Skeletal muscle satellite cell (primary cell): Measurements from ENCODE around the gene TMEM132E.

Experiments used
- H3K27me3 ChIP-seq: 2 replicates; pipeline ENCODE4 v1.7.0; 2013; ENCODE audit warnings: low read length; ENCODE audit not compliant: control insufficient read depth, insufficient read depth
- H3K36me3 ChIP-seq: 2 replicates; pipeline ENCODE4 v1.7.0; 2013; ENCODE audit warnings: mild to moderate bottlenecking, control low read depth, low read length; ENCODE audit not compliant: insufficient read depth
- H3K4me1 ChIP-seq: 2 replicates; pipeline ENCODE4 v1.7.0; 2013; ENCODE audit warnings: low read length; ENCODE audit not compliant: control insufficient read depth, insufficient read depth
- H3K4me2 ChIP-seq: 2 replicates; pipeline ENCODE4 v1.7.0; 2013; ENCODE audit warnings: mild to moderate bottlenecking, low read length
- H3K4me3 ChIP-seq: 2 replicates; pipeline ENCODE4 v1.7.0; 2013; ENCODE audit warnings: low read length
- H3K9ac ChIP-seq: 2 replicates; pipeline ENCODE4 v1.7.0; 2013; ENCODE audit warnings: mild to moderate bottlenecking, low read depth, low read length, moderate library complexity
- H3K9me3 ChIP-seq: replicated peaks from 2 replicates; pipeline ENCODE4 v1.7.0; 2013; ENCODE audit warnings: mild to moderate bottlenecking, control low read depth, low read length

TMEM132E gene

DNA sequence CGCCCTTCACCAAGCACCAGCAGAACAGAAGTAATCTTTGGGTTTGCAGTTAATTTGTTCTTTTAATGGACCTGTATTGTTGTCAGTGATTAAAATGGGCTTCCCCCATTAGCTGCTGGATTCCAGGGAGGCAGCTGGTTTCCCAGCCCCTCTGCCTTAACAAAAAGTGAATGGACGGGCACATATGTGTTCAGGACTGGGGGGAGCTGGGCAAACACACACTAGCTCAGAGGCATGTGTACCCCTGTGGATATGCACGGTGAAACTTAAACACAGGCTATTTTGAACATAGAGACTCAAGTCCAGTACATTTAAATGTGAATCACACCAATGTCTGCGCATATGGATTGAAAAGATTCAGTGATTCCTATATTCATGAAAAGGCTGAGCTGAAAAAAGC is 25.5 kb upstream of the TMEM132E start:
- no peaks in the 10 kb centered on the region for H3K27me3 ChIP-seq
- H3K4me2 ChIP-seq = no peak overlapping the region
- no peaks in the 10 kb centered on the region for H3K4me1 ChIP-seq
- no peaks in the 10 kb centered on the region for H3K36me3 ChIP-seq
- no peak overlapping the region for H3K4me3 ChIP-seq
- H3K9me3 ChIP-seq = no peaks in the 10 kb centered on the region
- no peak overlapping the region for H3K9ac ChIP-seq

DNA sequence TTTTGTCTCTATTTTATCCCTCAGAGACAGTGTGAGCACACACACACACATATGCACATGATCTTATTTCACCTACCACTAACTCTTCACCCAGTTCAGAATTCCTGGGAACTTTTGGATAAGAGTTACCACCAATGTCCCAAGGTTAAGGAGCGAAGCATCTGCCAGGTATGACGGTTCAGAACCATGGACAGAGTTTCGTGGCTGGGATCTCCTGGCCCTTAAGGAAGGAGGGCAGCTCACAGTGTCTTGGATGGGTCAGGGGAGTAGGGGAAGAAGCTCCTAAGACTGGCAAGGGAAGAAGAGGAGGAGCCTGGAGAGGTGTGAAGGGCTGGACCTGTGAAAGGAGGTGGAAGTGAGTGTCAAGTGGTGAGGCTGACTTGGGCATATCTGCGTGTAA is 23.0 kb upstream of the TMEM132E start:
- Histone ChIP-seq H3K27me3 (no peaks in the 10 kb centered on the region), H3K36me3 (no peaks in the 10 kb centered on the region), H3K4me3 (no peak overlapping the region), H3K9ac (no peak overlapping the region), H3K4me1 (no peaks in the 10 kb centered on the region), H3K9me3 (no peaks in the 10 kb centered on the region), H3K4me2 (no peak overlapping the region)

DNA sequence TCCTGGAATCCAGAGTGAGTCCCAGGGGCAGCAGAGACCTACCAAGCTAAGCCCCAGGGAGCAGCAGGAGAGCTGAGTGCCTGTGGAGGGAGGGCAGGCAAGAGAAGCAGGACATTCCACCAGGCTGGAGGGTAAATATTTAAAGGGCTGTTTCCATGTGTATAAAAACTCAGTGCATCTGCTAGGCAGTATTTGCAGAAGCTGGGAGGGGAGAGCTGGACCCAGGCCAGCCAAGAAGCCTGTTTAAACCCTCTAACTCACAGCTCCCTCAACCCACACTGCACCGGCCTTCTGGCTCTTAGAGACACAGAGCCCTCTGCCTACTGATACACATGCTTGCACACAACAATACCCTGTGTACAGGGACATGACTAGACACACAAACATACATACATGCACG is 22.5 kb upstream of the TMEM132E start:
- no peaks in the 10 kb centered on the region for H3K9me3 ChIP-seq
- H3K27me3 ChIP-seq = no peaks in the 10 kb centered on the region
- H3K9ac ChIP-seq = no peak overlapping the region
- H3K36me3 ChIP-seq = no peaks in the 10 kb centered on the region
- no peak overlapping the region for H3K4me2 ChIP-seq
- no peaks in the 10 kb centered on the region for H3K4me1 ChIP-seq
- H3K4me3 ChIP-seq = no peak overlapping the region

GRCh38 chr17:34561328-34561727 is 18.1 kb upstream of the TMEM132E start:
- Histone ChIP-seq H3K36me3 (no peaks in the 10 kb centered on the region), H3K4me1 (no peaks in the 10 kb centered on the region), H3K9ac (no peak overlapping the region), H3K4me2 (no peak overlapping the region), H3K27me3 (no peaks in the 10 kb centered on the region), H3K9me3 (no peaks in the 10 kb centered on the region), H3K4me3 (no peak overlapping the region)

DNA sequence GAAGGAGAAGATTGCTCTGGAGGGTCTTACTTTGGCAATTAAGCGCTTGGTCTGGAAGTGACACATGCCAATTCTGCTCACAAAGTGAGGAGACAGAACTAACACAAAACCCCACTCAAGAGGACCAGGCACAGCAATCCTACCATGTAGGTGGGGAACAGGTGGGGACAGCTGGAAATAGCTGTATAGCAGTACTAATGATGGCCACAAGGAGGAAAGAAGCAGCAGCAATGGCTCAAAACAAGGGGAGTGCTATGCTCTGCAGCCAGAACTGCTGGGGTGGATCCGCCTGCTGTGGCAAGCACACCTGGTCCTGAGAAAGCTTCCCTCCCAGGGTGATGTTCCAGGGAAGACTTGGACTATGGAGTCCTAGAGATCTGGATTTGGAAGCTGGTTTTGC is 17.0 kb upstream of the TMEM132E start:
- Histone ChIP-seq H3K36me3 (no peaks in the 10 kb centered on the region), H3K4me2 (no peak overlapping the region), H3K4me3 (no peak overlapping the region), H3K9me3 (no peaks in the 10 kb centered on the region), H3K4me1 (no peaks in the 10 kb centered on the region), H3K9ac (no peak overlapping the region), H3K27me3 (no peaks in the 10 kb centered on the region)

DNA sequence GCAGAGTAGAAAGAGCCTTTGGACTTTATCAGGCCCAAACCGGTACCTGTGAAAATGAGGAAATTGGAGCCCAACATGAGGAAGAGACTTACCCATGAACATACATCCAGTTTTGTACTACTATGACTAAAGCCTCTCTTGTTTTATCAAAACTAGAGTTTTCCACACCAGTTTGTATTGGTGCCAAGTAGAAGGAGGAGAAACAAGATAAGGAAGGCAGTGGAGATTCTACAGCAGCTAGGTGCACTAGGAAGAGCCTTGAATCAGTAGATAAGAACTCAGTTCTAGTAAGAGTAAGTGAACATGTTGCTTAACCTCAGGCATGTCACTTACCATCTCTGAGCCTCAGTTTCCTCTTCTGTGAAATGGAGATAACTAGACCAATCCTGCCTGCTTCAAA is 13.7 kb upstream of the TMEM132E start:
- Histone ChIP-seq H3K4me2 (no peak overlapping the region), H3K36me3 (no peaks in the 10 kb centered on the region), H3K9ac (no peak overlapping the region), H3K27me3 (no peaks in the 10 kb centered on the region), H3K4me3 (no peak overlapping the region), H3K4me1 (no peaks in the 10 kb centered on the region), H3K9me3 (no peaks in the 10 kb centered on the region)

DNA sequence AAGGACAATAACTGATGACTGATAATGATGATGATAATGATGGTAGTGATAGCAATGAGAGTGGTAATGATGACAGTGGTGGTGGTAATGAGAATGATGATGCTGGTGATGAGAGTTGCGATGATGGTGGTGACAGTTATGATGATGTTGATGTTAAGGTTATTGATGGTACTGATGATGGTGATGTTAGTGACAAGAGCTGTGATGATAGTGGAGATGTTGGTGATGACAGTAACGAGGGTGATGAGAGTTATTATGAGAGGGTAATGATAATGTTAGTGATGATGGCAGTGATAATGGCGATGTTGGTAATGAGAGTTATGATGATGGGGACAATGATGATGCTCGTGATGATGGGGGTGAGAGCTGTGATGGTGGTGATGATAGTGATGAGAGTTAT is 13.2 kb upstream of the TMEM132E start:
- H3K9me3 ChIP-seq = no peaks in the 10 kb centered on the region
- H3K4me3 ChIP-seq = no peak overlapping the region
- no peak overlapping the region for H3K9ac ChIP-seq
- no peaks in the 10 kb centered on the region for H3K27me3 ChIP-seq
- H3K4me2 ChIP-seq = no peak overlapping the region
- H3K4me1 ChIP-seq = no peaks in the 10 kb centered on the region
- H3K36me3 ChIP-seq = no peaks in the 10 kb centered on the region

DNA sequence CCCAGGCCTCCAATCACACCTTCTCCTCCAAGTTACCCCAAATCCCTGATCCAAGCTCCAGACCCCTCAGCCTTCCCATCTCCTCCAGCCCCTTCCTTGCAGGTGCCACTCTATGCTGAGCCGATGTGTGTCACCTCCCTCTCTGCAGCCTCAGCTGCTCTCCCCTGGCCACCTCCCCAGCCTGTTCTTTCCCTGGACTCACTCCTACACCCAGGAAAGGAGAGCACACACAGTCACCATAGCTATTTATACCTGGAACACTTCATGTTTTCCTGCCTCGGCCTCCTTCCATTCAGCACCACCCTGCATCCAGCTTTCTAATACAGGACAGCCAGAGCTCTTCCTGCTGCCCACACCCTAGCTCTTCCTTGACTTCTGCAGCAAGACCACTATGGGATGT is 12.5 kb upstream of the TMEM132E start:
- Histone ChIP-seq H3K4me3 (no peak overlapping the region), H3K36me3 (no peaks in the 10 kb centered on the region), H3K9ac (no peak overlapping the region), H3K4me2 (no peak overlapping the region), H3K4me1 (no peaks in the 10 kb centered on the region), H3K9me3 (no peaks in the 10 kb centered on the region), H3K27me3 (no peaks in the 10 kb centered on the region)

GRCh38 chr17:34567691-34568465 is 11.5 kb upstream of the TMEM132E start:
- Histone ChIP-seq H3K9ac (no peak overlapping the region), H3K4me3 (no peak overlapping the region), H3K27me3 (no peaks in the 10 kb centered on the region), H3K36me3 (no peaks in the 10 kb centered on the region), H3K9me3 (no peaks in the 10 kb centered on the region), H3K4me1 (no peaks in the 10 kb centered on the region), H3K4me2 (no peak overlapping the region)

- Histone ChIP-seq H3K4me1 (no peaks in the 10 kb centered on the region), H3K4me3 (no peak overlapping the region), H3K4me2 (no peak overlapping the region), H3K9ac (no peak overlapping the region), H3K36me3 (no peaks in the 10 kb centered on the region), H3K9me3 (no peaks in the 10 kb centered on the region), H3K27me3 (no peaks in the 10 kb centered on the region)
Observed at GRCh38 chr17:34568953-34569352, 10.4 kb upstream of the TMEM132E start.

GRCh38 chr17:34569591-34569990 is 9.8 kb upstream of the TMEM132E start:
- Histone ChIP-seq H3K36me3 (no peaks in the 10 kb centered on the region), H3K9me3 (no peaks in the 10 kb centered on the region), H3K4me2 (no peak overlapping the region), H3K4me1 (no peaks in the 10 kb centered on the region), H3K9ac (no peak overlapping the region), H3K4me3 (no peak overlapping the region), H3K27me3 (no peaks in the 10 kb centered on the region)

GRCh38 chr17:34570506-34570905 is 8.9 kb upstream of the TMEM132E start:
- H3K4me2 ChIP-seq = no peak overlapping the region
- peaks cover 3% of the 10 kb centered on the region for H3K27me3 ChIP-seq
- H3K36me3 ChIP-seq = no peaks in the 10 kb centered on the region
- no peaks in the 10 kb centered on the region for H3K4me1 ChIP-seq
- H3K9ac ChIP-seq = no peak overlapping the region
- H3K9me3 ChIP-seq = no peaks in the 10 kb centered on the region
- H3K4me3 ChIP-seq = no peak overlapping the region
